HG03457 (cell line): ENCODE data around the gene ZNF135.

ENCODE experiments used
- ATAC-seq: cut with Tn5 transposase; IDR thresholded peaks from one replicate; pipeline ENCODE4 v1.9.1; 2021; ENCODE audit warnings: moderate number of reproducible peaks; ENCODE audit not compliant: unreplicated experiment

ZNF135 gene

DNA sequence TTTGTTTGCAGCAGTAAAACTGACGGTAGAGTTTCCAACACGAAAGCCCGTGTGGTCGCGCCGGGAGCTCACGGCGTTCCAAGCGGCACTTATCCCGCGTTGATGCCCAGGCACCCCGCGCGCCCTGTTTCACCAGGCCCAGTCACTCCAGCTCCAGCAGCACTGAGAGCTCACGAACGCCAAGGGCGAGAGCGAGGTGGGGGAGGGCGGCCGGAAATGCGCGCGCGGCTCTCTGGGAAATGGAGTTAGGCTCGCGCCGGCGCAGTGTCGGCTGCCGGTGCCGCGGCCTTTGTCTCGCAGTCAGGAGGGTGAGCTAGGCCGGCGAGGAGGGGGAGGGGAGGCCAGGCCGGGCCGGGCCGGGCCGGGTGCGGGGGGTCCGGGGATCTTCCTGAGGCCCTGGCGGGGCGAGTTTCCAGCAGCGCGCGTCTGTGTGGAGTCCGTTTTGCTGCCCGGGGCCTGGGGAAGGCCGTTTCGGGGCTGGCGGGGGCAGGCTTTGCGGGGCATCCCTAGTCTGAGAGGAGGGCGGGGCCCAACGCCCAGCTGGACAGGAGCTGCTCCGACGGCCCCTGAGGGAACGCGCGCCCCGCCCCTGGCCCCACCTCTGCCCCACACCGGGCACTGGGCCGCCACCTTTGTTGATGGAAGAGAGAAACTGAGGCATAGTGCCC is at the start of gene ZNF135:
Gene ZNF135, plus strand, starts transcription at position 280 of the 668 bp plus-strand sequence. CDS start 721 bp downstream, outside the sequence.
- ATAC-seq: no peak

DNA sequence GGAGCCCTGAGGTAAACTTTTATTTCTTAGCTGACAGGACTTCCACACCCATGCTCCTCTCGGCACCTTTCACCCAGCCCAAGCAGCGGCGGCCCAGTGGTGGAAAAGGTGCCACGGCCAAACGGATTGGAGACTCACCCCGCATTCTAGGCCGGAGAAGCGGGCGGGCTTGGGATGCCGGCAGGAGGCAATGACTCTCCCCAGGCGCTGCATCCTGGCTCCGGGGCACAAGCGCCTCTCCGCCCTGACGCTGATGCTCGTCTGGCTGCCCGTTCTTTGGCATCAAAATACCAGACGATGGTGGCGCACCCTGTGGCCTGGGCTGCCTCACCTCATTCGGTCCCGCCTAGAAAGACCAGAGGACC is 49.8 kb upstream of the ZNF135 start:
- ATAC-seq: no peak

DNA sequence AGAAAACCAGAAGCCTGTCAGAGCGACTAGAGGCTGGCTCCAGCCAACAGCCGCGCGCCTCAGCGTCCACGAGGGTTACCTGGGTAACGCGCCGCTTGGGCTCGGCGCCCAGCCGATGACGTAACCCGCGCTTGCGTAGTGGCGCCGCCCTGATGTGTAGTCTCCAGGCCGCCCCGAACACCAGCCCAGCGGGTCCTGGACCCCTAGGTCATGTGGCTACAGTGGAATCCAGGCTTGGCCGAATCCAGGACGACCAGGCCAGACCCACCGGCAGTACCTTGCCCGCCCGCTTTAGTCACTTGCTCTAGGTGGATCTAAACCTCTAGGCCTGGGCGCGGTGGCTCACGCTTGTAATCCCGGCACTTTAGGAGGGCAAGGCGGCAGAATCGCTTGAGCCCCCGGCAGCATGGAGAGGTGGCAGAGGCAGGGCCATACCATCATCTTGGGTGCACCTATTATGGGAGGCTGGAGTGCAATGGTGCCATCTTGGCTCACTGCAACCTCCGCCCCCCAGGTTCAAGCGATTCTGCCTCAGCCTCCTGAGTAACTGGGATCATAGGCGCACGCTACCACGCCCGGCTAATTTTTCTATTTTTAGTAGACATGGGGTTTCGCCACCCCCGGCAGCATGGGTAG is 49.3 kb upstream of the ZNF135 start:
- no peak for ATAC-seq

DNA sequence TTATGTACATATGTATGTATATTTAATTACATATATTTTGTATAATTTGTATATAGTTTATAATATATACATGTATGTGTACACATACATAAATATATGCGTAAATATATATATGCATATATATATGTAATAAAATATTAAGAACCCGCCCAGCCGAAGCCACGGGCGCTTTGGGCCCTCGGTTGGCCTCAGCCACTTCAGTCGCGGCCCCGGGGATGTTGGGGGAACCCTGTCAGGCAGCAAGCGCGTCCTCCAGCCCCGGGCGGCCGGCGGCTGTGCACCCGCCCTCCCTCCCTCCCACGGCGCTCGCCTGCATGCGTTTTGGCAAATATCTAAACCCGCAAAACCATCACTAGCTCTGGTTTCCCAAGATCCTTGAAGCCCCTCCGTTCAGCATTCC is 48.6 kb upstream of the ZNF135 start:
- ATAC-seq: no peak

DNA sequence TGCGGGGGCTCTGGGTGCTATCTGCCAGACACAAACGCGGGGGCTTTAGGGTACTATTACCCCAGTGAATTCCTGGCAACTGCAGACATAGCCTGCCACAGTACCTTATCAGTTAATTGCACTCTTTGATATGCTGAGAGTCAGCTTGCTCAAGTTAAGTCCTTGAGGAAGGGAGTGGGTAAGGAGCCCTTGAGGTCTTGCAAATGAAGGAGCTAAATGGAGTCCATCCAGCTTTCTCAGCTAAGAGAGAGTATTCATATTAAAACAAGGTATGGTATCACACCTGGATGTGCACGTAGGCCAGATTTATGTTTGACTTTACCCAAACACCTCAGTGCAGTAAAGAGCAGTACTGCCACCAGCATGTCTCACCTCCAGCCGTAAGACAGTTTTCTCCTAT is 44.9 kb upstream of the ZNF135 start:
- ATAC-seq: no peak

DNA sequence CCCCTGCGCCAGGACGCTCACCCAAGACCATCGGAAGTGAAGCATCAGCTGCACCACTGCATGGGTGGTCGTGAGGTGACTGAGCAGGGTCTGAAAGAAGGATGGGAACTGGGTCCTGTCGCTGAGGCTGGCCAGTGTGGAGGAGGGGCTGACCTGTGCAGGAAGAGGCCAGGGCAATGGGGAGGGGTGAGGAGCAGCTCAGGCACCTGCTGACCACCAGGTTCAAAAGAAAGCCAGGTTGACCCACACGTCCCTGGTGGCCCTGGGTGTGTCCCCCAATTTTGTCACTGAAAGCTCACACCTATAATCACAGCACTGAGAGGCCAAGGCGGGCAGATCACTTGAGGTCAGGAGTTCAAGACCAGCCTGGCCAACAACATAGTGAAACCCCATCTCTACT is 39.0 kb upstream of the ZNF135 start:
- no peak for ATAC-seq

DNA sequence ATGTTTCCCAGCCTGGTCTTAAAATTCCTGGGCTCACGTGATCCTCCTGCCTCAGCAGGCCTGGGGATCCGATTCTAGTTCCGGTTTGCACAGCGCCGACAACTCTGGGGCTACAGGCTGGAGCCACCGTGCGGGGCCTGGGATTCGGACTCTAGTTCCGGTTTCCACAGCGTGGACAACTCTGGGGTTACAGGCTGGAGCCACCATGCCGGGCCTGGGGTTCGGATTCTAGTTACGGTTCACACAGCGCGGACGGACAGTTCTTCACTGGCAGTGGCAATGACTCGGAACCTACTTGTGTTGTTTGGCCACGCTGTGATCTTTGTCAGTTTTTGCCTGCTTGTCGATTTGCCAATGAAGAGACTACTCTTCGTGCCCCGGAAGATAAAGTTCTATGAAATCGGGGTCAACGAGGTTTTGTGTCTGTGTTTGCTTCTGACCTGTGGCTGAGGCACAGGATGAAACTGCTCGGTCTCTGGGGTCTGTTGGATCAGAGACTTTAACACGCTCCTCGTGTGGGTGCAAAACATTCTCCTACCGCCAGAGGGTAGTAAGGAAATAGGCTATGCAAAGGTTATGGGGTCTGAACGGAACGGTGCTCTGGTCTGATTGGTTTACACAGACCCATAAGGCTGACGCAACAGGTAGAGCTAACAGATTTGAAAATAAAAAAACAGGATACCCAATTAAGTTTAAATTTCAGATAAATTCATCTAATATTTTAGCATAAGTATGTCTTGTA is 37.4 kb upstream of the ZNF135 start:
- no peak for ATAC-seq

DNA sequence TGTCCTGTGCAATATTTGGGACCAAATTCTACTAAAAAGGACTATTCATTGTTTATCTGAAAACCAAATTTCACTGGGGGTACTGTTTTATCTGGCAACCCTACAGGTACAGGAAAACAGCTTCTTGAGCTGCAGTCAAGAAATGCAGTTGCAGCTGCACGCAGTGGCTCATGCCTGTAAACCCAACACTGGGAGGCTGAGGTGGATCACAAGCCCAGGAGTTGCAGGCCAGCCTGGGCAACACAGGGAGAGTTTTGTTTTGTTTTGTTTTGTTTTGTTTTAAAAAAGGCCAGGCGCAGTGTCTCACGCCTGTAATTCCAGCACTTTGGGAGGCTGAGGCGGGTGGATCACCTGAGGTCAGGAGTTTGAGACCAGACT is 36.8 kb upstream of the ZNF135 start:
- ATAC-seq: no peak

DNA sequence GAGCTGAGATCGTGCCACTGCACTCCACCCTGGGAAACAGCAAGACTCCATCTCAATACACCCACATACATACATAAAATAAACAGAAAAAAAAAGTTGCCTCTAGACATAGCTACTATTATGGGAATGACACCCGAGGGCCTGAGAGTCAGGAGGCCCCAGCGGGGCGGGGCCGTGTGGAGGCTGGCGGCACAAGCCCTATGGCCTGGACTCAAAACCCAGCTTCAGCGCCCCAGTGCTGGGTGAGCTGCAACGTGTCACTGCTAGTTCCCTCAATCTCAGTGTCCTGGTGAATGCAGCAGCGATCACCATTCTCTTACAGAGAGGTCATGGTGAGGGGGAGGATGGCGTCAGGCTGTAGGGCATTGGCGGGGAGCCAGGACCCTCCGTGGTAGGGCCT is 34.4 kb upstream of the ZNF135 start:
- no peak for ATAC-seq

DNA sequence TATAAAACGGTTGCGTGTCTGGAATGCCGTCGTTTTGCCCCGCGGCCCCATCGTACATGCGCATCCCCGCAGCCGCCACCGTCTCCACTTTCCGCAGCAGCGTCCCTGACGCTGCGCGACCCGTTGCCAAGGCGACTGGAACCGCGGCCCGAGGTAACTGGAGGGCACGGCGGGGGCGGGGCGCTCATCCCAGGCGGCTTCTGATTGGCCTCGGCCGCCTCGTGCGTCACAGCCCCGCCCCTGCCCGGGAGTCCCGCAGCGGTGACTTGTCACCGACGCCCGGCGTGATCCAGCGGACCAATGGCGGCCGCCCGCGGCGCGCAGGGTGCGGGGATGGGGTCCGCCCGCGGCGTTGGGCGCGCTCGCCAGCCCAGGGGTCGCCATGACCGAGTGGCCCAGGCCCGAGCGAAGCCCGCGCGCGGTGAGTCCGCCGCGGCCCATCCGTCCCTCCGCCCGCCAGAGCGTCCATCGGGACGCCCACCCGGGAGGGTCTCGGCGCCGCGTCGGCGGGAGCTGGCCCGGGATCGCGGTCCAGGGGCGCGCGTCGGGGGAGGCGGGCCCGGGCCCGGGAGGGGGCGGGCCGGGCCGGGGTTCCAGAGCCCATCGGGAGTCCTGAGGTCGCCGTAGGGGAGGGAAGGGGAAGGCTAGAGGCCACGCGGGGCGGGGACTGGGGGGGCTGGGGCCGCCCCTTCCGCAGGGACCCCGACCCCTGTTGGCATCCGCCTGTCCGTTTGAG is 25.2 kb upstream of the ZNF135 start, which contains the start of gene ZSCAN1:
Gene ZSCAN1, plus strand, starts transcription at position 285 of the 736 bp plus-strand sequence. CDS start 3,812 bp downstream, outside the sequence.
- no peak for ATAC-seq

DNA sequence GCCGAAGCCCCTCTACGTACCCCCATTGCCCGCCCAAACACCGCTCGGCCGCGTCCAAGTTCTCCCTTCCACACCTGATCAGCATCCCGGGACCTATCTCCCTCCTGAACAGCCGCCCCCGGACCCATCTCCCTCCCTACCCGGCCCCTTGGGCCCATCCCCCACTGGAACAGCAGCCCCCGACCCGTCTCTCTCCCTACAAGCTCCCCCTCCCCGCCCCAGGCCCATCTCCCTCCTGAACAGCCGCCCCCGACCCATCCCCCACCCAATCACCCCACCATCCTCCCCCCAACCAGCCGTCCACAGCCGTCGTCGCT is 24.6 kb upstream of the ZNF135 start:
- no peak for ATAC-seq

DNA sequence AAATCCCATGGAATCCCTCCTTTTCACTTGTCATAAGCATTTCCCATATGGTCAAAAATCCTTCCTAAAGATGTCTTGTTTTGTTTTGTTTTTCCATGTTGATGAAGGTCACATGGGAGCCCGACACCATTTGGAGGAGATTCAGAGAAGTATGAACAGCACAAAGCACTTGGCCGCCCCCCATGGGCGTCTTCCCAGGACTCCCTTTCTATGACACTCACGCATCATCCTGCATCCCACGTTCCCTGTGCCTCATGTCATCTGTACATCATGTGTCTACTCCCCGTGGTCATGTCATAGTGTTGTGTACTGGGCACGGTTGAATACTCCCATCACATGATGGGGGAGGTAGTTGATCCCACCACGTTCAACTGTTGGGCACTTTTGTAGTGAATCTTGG is 23.2 kb upstream of the ZNF135 start:
- ATAC-seq: no peak

DNA sequence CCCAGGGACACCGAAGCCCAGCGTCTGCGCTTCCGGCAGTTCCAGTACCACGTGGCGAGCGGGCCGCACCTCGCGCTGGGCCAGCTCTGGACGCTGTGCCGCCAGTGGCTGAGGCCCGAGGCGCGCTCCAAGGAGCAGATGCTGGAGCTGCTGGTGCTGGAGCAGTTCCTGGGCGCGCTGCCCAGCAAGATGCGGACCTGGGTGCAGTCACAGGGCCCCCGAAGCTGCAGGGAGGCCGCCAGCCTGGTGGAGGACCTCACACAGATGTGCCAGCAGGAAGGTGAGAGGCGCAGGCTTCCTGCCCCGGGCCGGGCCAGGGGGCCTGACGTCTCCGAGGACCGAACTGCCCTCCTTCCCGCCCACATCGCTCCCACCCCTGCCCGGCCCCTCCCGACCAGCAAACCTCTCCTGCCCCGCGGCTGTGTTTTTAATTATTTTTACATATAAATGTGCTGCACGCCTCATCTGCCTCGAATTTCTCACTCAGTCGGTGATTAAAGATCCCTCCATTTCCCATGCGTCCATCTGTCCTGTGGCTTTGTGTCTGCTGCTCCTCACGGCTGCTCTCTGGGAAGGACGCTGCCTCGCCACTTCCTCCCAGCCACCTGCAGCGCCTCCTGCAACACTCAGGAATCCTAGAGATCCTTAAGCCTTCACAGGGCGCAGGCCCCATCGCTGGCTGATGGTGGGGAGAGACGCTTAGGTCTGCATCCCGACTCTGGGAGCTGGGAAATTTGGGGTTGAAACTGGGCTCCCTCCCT is 21.0 kb upstream of the ZNF135 start:
- ATAC-seq: no peak

DNA sequence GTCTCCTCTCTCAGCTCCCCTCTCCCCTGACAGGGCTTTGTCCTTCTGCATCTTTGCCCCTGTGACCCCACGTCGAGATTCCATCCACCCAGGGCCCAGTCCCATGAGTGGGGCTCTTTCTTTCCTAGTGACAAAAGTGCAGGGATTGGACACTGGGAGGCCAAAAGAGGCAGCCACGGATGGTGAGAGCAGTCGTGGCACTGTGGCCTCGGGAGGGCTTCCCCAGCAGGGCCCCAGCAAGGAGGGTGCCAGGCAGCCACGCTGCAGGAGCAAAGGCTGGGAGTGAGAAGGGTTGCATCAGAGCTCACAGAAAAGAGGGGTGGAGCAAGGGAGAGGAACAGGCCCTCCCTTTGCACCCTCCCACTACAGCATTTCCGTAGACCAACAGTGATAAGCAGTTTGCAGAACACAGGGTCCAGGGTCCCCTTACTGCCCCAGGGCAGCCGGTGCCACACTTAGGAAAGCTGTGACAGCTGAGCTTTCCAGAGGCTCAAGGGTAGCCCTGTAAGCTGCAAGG is 20.3 kb upstream of the ZNF135 start:
- ATAC-seq: no peak

DNA sequence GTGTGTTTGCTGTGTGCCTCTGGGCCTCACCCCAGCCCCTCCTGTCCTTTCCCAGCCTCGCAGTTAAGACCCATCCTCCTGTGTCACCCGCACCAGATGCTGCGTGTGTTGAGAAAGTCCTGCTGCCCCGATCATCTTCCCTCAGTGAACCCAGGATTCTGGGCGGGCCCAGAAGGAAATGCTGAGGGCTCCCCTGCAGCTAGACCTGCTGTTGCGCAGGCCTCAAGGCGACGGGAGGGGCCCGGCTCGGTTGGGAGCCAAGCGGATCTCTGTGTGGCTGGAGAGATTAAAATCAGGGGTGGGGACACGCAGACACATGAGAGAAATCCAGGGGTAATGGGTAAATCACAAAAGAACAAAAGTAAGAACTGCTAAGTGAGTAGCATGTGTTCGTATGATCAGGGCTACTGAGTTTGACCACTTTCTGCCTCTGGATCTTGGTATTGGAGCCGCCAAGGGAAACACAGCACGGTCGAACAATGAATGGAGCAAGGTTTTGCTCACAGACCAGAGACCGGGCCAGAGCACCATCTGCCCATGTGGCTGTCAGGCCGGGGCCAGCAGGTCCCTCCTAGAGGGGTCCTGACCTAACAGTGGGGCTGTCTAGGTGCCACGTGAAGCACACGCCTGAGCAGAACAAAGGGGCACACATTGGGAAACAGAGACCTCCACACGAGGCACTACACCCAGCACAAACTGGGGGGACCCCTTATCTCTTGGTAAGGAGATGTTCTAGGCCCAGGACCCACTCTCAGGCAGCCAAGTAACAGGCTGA is 18.1 kb upstream of the ZNF135 start:
- no peak for ATAC-seq

DNA sequence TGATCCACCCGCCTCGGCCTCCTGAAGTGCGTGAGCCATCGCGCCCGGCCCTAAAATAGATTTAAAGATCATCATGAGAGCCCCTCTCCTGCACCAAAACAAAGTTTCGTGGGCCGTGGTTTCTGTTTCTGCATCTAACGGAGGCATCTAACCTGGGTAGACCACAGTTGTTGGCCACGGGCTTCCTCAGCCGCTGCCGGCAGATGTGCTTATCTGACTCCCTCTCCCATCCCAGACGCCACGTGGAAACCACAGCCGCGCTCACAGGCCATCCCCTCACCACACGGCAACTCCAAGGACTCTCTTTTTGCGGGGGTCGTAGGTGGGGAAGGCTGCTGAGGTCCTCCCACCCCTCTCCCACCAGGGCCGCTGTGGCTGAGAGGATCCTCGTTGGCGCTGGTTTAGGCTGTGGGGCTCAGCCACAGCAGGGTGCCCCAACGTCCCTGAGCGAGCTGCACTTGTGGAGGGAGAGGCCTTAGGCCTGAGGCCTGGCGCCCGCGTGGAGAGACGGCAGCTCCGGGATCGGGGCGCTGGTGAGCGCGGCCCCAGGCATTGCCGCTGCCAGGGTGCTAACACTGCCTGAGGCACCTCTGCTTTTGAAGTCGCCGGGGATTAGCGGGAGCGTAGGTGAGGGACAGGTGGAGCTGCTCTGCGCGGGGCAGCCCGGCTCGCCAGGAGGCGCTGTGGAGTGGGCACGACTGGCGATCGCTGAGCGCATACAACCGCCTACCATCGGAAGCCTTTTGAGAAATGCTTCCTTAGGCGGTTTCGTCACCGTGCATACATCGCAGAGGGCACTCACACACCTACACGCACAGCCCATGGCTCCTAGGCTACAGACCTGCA is 16.4 kb upstream of the ZNF135 start:
- no peak for ATAC-seq

DNA sequence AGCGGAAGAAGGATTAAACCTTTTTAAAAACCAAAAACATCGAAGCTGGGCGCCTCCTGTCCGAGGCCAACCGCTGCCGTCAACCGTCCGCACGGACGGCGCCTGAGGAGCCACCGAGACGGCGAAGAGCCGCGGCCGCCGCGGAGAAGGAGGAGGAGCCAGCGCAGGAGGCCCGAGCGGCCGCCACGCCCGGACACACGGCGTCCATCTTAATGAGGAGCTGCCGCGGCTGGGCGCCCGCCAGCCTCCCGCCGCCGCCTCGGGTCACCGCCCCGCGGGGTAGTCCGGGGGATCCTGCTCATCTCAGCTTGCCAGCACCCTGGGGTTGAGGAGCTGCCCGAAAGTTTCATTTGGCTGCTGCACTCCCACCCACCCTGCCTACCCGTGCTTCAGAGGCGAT is 14.7 kb upstream of the ZNF135 start:
- no peak for ATAC-seq

DNA sequence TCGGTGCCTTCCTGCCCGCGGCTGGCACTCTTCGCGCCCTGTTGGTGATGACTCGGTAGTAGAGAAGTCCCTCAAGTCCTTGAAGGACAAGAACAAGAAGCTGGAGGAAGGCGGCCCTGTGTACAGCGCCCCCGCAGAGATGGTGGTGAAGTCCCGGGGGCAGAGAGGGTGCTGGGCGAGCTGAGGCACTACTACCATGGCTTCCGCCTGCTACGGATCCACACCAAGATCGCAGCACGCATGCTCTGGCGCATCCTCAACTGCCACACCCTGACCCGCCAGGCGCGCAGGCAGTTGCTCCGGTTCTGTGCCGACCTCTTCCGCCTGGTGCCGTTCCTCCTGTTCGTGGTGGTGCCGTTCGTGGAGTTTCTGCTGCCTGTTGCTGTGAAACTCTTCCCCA is 14.2 kb upstream of the ZNF135 start:
- ATAC-seq: no peak

DNA sequence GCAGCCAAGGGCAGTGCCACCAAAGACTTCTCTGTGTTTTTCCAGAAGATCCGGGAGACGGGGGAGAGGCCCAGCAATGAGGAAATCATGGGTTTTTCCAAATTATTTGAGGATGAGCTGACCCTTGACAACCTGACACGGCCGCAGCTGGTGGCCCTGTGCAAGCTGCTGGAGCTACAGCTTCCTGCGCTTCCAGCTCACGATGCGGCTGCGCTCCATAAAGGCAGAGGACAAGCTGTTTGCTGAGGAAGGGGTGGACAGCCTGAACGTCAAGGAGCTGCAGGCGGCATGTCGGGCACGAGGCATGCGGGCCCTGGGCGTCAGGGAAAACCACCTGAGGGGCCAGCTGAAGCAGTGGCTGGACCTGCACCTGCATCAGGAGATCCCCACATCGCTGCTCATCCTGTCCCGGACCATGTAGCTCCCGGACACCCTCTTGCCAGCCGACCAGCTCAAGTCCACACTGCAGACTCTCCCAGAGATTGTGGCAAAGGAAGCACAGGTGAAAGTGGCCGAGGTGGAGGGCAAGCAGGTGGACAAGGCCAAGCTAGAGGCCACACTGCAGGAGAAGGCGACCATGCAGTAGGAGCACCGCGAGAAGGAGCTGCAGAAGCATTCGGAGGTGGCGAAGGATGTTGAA is 13.6 kb upstream of the ZNF135 start:
- ATAC-seq: no peak
